GM12878 (cell line): Measurements from ENCODE around the gene AFG1L. TPM values are rescaled to one million over a fixed set of nuclear protein-coding genes. Genes with fewer than 3 reads are reported as not detected.

ENCODE experiments used
- E4F1 ChIP-seq: fragments of 450-650 bp; IDR thresholded peaks from 2 replicates; pipeline ENCODE4 v1.6.1; 2018; ENCODE audit warnings: borderline replicate concordance, mild to moderate bottlenecking; ENCODE audit not compliant: partially characterized antibody
- FOXK2 ChIP-seq: fragments of 450-650 bp; IDR thresholded peaks from 2 replicates; pipeline ENCODE4 v1.6.1; 2017; ENCODE audit warnings: mild to moderate bottlenecking, moderate library complexity
- MEF2B ChIP-seq: fragments of 450-650 bp; IDR thresholded peaks from 2 replicates; pipeline ENCODE4 v1.6.1; 2018; ENCODE audit warnings: mild to moderate bottlenecking, moderate library complexity; ENCODE audit not compliant: partially characterized antibody, poor library complexity, severe bottlenecking
- MLLT1 ChIP-seq: fragments of 450-650 bp; IDR thresholded peaks from 2 replicates; pipeline ENCODE4 v1.6.1; 2016; ENCODE audit warnings: mild to moderate bottlenecking
- MXI1 ChIP-seq: fragments of 150-350 bp; IDR thresholded peaks from 2 replicates; pipeline ENCODE4 v1.6.1; 2011; ENCODE audit warnings: low read depth, mild to moderate bottlenecking, inconsistent platforms, low read length, improper control_type of control experiment
- POLR2A ChIP-seq: IDR thresholded peaks from 2 replicates; pipeline ENCODE4 v1.6.1; 2011; ENCODE audit warnings: low read depth, mild to moderate bottlenecking, low read length
- POLR2AphosphoS5 ChIP-seq: IDR thresholded peaks from 2 replicates; pipeline ENCODE4 v1.6.1; 2011; ENCODE audit warnings: mild to moderate bottlenecking, low read length, inconsistent platforms
- RBBP5 ChIP-seq: fragments of 200-600 bp; sonication (generic); conservative IDR thresholded peaks from 2 replicates; pipeline ENCODE4 v1.6.1; 2016
- RELB ChIP-seq: fragments of 450-650 bp; IDR thresholded peaks from 2 replicates; pipeline ENCODE4 v1.6.1; 2017; ENCODE audit warnings: low read depth, mild to moderate bottlenecking, moderate library complexity
- REST ChIP-seq: IDR thresholded peaks from 2 replicates; pipeline ENCODE4 v1.6.1; 2012; ENCODE audit warnings: mild to moderate bottlenecking, low read depth, low read length
- RUNX3 ChIP-seq: IDR thresholded peaks from 2 replicates; pipeline ENCODE4 v1.6.1; 2012; ENCODE audit warnings: low read length, inconsistent platforms
- SIN3A ChIP-seq: IDR thresholded peaks from 2 replicates; pipeline ENCODE4 v1.6.1; 2012; ENCODE audit warnings: low read depth, low read length, improper control_type of control experiment
- TARDBP ChIP-seq: IDR thresholded peaks from 2 replicates; pipeline ENCODE4 v1.6.1; 2016; ENCODE audit warnings: borderline replicate concordance
- TCF7 ChIP-seq: IDR thresholded peaks from 2 replicates; pipeline ENCODE4 v1.6.1; 2014; ENCODE audit warnings: antibody characterized with exemption, borderline replicate concordance
- ZBTB11 ChIP-seq: fragments of 450-650 bp; formaldehyde crosslinking; IDR thresholded peaks from 2 replicates; pipeline ENCODE4 v1.5.0; 2022; ENCODE audit warnings: mild to moderate bottlenecking, missing genetic modification characterization
- ZNF622 ChIP-seq: fragments of 450-650 bp; IDR thresholded peaks from 2 replicates; pipeline ENCODE4 v1.6.1; 2017; ENCODE audit warnings: mild to moderate bottlenecking, inconsistent platforms
- polyA plus RNA-seq, 11 experiments: library from polyadenylated mRNA; depleted of rRNA in 4 of 11; unstranded in 6 of 11; stranded (reverse) in 5 of 11; fragments of >200 nt; fragmentation: Nextera tagmentation in 4 of 11; fragmentation: Illumina TruSeq in 1 of 11; extraction: Ambion mirVana in 4 of 11; extraction: Trizol in 1 of 11; gene quantifications; 1 replicate in 1 of 11; 2 replicates in 10 of 11; pipeline versions ENCODE4 v1.2.1 to v1.2.3, GENCODE V29; 2011 to 2016; ENCODE audit warnings: inconsistent platforms in 2 of 11, missing spikeins in 2 of 11, low read depth in 1 of 11
- total RNA-seq, 4 experiments: library from RNA; depleted of rRNA in 3 of 4; stranded (reverse); fragments of >200 nt in 3 of 4; fragmentation: Illumina TruSeq in 1 of 4; extraction: Trizol in 1 of 4; gene quantifications; 2 replicates each; pipeline versions ENCODE4 v1.2.1 to v1.2.3, GENCODE V29; 2013 to 2021

Gene AFG1L
- total and polyA plus RNA-seq, 10 of the 15 experiments (the other 5 are each of a cell fraction or from before 2014, with no cell fraction given): 2.3 to 9.0 (median 4.3) TPM

GRCh38 chr6:108558372-108559096, 263.7 kb downstream of the AFG1L start (continued):
- TF ChIP-seq REST: no peak
- no peak for TF ChIP-seq FOXK2
- no peak for TF ChIP-seq ZBTB11 (CRISPR knock-in tag)
- no peak for TF ChIP-seq MEF2B
- TF ChIP-seq RBBP5: no peak
- TF ChIP-seq RELB: peak; percentile 32; the same call in 1 of the 2 replicates
- TF ChIP-seq E4F1: no peak
- TF ChIP-seq MXI1: peak; percentile 75; the same call in 1 of the 2 replicates
- no peak for TF ChIP-seq TARDBP
- peak; percentile 46; the same call in 1 of the 2 replicates for TF ChIP-seq POLR2A
- no peak for TF ChIP-seq SIN3A
- no peak for TF ChIP-seq TCF7
- TF ChIP-seq MLLT1: no peak
- TF ChIP-seq POLR2AphosphoS5: no peak
- peak; percentile 20; the same call in 1 of the 2 replicates for TF ChIP-seq RUNX3
- peak; percentile 71 for TF ChIP-seq ZNF622
